DMS 273 (cell line): Measurements from ENCODE around the gene FANK1.

Experiments used
- DNase-seq: peaks from one replicate; lab custom pipeline; 2025; ENCODE audit not compliant: unreplicated experiment; lab: John Stamatoyannopoulos, UW

Gene FANK1

DNA sequence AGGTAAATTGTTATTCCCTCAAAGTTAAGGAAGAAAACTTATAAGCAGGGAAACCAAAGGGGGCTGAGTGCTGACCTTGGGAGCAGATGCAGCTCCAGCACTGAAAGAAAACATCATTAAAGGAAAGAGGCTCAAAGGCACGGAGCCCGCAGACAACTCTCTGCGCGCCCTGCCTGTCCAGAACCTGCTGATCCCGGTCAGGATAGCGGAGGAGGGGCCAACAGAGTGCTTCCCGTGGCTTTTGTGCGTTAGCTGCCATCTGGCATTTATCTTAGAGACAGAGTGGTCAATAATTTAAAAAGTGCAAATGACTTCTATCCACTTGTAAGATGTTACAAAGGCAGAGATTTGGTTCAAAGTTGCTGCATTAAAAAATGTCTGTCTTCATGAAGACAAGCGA lies 162.1 kb downstream of the FANK1 start:
- DNase-seq, result peak; percentile 3
